ENCODE data around the gene TEKTIP1. TPM values are rescaled to one million over a fixed set of nuclear protein-coding genes. Genes with fewer than 3 reads are reported as not detected.

The TEKTIP1 gene
- total and polyA plus RNA-seq, 9 of the 15 experiments (the other 6 are each of a cell fraction or from before 2014, with no cell fraction given): 0.66 TPM; not detected in 8

DNA sequence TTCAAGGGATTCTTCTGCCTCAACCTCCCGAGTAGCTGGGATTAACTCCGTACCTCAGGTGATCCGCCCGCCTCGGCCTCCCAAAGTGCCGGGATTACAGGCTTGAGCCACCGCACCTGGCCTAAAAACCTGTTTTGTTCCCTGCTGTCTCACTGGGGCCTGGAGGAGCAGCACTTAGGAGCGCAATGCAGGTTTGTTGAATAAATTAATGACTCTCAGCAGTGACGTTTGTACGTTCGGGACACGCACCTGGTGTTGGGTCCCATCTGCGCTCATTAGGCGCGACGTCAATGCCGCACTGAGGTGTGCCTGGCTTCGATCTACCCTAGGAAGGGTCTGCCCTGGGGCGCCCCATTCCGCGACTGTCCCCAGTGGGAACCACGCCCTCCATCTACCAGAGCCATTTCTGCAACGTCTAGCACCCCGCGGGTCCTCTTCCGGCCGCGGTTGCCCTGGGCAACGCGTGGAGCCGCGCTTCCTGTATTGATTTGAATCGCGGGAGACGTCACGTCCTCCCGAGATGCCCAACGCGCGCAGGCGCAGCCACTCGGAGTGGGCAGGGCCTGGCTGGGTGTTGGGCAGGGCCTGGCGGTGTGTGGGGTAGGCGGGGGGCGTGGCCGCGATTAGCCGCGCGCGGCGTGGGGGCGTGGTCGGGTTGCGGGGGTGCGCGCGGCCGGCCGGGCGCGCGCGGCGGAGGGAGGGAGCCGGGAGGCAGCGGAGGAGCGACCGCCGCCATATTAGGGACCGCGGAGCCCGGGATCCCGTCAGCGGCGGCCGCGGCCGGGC, 33.2 kb upstream of the TEKTIP1 start, which contains the start of gene FZR1 (continued):
- TF ChIP-seq, protein P1, sequence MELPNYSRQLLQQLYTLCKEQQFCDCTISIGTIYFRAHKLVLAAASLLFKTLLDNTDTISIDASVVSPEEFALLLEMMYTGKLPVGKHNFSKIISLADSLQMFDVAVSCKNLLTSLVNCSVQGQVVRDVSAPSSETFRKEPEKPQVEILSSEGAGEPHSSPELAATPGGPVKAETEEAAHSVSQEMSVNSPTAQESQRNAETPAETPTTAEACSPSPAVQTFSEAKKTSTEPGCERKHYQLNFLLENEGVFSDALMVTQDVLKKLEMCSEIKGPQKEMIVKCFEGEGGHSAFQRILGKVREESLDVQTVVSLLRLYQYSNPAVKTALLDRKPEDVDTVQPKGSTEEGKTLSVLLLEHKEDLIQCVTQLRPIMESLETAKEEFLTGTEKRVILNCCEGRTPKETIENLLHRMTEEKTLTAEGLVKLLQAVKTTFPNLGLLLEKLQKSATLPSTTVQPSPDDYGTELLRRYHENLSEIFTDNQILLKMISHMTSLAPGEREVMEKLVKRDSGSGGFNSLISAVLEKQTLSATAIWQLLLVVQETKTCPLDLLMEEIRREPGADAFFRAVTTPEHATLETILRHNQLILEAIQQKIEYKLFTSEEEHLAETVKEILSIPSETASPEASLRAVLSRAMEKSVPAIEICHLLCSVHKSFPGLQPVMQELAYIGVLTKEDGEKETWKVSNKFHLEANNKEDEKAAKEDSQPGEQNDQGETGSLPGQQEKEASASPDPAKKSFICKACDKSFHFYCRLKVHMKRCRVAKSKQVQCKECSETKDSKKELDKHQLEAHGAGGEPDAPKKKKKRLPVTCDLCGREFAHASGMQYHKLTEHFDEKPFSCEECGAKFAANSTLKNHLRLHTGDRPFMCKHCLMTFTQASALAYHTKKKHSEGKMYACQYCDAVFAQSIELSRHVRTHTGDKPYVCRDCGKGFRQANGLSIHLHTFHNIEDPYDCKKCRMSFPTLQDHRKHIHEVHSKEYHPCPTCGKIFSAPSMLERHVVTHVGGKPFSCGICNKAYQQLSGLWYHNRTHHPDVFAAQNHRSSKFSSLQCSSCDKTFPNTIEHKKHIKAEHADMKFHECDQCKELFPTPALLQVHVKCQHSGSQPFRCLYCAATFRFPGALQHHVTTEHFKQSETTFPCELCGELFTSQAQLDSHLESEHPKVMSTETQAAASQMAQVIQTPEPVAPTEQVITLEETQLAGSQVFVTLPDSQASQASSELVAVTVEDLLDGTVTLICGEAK (IDR thresholded peaks at IDR 0.05): peak; percentile 92
- TF ChIP-seq, protein P1 (CRISPR knock-in tag; IDR thresholded peaks at IDR 0.05): no peak
- TF ChIP-seq, protein P2, sequence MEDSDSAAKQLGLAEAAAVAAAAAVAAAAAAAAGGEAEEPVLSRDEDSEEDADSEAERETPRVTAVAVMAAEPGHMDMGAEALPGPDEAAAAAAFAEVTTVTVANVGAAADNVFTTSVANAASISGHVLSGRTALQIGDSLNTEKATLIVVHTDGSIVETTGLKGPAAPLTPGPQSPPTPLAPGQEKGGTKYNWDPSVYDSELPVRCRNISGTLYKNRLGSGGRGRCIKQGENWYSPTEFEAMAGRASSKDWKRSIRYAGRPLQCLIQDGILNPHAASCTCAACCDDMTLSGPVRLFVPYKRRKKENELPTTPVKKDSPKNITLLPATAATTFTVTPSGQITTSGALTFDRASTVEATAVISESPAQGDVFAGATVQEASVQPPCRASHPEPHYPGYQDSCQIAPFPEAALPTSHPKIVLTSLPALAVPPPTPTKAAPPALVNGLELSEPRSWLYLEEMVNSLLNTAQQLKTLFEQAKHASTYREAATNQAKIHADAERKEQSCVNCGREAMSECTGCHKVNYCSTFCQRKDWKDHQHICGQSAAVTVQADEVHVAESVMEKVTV (CRISPR knock-in tag; IDR thresholded peaks at IDR 0.05): no peak
- TF ChIP-seq, protein P3, sequence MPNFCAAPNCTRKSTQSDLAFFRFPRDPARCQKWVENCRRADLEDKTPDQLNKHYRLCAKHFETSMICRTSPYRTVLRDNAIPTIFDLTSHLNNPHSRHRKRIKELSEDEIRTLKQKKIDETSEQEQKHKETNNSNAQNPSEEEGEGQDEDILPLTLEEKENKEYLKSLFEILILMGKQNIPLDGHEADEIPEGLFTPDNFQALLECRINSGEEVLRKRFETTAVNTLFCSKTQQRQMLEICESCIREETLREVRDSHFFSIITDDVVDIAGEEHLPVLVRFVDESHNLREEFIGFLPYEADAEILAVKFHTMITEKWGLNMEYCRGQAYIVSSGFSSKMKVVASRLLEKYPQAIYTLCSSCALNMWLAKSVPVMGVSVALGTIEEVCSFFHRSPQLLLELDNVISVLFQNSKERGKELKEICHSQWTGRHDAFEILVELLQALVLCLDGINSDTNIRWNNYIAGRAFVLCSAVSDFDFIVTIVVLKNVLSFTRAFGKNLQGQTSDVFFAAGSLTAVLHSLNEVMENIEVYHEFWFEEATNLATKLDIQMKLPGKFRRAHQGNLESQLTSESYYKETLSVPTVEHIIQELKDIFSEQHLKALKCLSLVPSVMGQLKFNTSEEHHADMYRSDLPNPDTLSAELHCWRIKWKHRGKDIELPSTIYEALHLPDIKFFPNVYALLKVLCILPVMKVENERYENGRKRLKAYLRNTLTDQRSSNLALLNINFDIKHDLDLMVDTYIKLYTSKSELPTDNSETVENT (CRISPR knock-in tag; IDR thresholded peaks at IDR 0.05): peak; percentile 70
- TF ChIP-seq PTRF (tag; IDR thresholded peaks at IDR 0.05): no peak
- TF ChIP-seq, protein P4, sequence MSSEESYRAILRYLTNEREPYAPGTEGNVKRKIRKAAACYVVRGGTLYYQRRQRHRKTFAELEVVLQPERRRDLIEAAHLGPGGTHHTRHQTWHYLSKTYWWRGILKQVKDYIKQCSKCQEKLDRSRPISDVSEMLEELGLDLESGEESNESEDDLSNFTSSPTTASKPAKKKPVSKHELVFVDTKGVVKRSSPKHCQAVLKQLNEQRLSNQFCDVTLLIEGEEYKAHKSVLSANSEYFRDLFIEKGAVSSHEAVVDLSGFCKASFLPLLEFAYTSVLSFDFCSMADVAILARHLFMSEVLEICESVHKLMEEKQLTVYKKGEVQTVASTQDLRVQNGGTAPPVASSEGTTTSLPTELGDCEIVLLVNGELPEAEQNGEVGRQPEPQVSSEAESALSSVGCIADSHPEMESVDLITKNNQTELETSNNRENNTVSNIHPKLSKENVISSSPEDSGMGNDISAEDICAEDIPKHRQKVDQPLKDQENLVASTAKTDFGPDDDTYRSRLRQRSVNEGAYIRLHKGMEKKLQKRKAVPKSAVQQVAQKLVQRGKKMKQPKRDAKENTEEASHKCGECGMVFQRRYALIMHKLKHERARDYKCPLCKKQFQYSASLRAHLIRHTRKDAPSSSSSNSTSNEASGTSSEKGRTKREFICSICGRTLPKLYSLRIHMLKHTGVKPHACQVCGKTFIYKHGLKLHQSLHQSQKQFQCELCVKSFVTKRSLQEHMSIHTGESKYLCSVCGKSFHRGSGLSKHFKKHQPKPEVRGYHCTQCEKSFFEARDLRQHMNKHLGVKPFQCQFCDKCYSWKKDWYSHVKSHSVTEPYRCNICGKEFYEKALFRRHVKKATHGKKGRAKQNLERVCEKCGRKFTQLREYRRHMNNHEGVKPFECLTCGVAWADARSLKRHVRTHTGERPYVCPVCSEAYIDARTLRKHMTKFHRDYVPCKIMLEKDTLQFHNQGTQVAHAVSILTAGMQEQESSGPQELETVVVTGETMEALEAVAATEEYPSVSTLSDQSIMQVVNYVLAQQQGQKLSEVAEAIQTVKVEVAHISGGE (CRISPR knock-in tag; IDR thresholded peaks at IDR 0.05): peak in 2 of 3 experiments; percentile 25 to 62; a peak in 1 of 6 replicates
- no peak for TF ChIP-seq CBFA2T2 (conservative IDR thresholded peaks at IDR 0.05)
- TF ChIP-seq TBP (optimal IDR thresholded peaks at IDR 0.05; ENCODE audit: low read depth, low read length): peak; percentile 51
- no peak for TF ChIP-seq WHSC1 (IDR thresholded peaks at IDR 0.05; ENCODE audit: low read length)

Data from K562 (cell line).